NCI-H1105 (cell line): Measurements from ENCODE around the gene ENOSF1.

Experiments
- DNase-seq: peaks from one replicate; lab custom pipeline; 2025; lab: John Stamatoyannopoulos, UW

Gene ENOSF1

DNA sequence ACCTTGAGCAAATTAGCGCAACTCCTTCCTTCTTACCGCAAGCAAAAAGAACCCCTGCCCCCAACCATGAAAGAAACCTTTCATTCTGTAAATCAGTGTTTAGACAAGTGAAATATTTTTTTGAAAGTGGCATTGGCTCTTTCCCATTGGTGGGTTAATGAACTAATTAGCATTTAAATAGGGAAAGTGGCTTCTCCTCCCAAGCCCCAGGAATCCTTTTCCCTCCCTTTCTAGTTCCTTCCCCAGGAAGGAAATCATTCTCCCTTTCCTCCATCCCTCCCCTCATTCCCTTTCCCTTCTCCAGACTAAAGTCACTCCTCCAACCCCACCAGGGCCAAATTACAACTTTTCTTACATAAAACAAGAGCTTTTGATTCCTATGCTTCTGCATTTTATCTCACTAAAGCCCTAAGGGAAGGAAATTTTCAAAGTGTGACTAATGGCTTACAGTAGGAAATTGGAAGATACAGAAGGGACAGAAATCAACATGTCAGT is 77.8 kb downstream of the ENOSF1 start:
- no peak for DNase-seq

DNA sequence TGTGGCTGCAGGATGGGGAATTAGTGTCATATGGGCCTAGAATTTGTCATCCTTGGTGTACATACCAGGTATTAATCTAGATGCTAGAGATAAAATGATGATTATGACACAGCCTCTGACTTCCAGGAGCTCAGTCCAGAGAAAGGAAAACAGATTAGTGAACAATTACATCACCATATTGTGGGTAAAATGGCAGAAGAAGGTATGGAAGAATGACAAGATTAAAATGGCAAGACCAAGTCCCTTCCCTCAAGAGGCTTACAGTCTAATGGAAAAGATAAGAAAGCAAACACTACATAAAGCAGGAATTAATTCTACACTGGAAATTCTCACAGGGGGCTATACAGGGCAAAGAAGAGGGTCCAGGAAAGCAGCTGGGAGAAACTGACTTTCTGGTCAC is 80.9 kb downstream of the ENOSF1 start:
- DNase-seq: no peak

DNA sequence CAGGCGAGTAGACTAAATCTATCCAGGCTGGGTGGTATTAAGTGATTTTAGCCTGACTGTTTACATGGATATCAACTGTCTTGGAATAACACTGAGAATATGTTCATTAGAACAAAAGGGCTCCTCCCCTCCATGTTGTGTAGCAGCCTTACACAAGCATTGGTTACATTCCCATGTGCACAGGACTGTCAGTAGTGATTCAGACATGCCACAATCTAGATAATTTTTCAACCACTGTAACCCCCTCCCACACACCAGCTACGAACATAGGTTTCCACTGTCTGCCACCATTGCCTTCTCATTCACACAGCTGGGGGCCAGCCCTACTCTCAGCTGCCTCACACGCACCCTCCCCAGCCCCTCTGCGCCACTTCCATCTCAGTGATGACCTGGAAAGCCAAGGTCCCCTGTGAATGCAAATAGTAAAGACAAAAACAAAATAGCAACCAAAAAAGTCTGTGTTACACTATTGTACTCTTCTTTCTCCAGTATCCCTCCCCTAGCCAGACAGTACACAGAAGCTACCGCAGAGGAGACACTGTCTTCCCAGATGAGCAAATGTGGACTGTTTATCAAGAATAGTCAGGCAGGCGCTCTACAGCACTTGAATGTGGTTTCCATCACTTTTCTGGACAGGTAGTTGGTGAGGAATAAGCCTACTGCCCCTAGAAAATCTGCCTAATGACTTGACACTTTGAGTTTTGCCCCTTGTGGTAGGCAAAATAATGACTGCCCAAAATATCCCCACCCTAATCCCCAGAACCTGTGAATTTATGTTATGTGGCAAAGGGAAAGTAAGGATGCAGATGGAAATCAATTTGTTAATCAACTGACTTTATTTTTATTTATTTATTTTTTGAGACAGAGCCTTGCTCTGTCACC is 82.9 kb downstream of the ENOSF1 start:
- DNase-seq: no peak

DNA sequence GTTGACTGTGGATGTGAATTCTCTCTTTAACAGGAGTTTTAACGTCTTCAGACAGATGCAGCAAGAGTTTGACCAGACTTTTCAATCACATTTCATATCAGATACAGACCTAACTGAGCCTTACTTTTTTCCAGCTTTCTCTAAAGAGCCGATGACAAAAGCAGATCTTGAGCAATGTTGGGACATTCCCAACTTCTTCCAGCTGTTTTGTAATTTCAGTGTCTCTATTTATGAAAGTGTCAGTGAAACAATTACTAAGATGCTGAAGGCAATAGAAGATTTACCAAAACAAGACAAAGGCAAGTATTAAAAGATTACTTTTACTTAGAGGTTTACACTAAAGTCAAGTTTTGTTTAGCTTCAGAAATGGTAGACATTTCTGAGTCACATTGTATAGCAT is 85.2 kb downstream of the ENOSF1 start:
- no peak for DNase-seq

DNA sequence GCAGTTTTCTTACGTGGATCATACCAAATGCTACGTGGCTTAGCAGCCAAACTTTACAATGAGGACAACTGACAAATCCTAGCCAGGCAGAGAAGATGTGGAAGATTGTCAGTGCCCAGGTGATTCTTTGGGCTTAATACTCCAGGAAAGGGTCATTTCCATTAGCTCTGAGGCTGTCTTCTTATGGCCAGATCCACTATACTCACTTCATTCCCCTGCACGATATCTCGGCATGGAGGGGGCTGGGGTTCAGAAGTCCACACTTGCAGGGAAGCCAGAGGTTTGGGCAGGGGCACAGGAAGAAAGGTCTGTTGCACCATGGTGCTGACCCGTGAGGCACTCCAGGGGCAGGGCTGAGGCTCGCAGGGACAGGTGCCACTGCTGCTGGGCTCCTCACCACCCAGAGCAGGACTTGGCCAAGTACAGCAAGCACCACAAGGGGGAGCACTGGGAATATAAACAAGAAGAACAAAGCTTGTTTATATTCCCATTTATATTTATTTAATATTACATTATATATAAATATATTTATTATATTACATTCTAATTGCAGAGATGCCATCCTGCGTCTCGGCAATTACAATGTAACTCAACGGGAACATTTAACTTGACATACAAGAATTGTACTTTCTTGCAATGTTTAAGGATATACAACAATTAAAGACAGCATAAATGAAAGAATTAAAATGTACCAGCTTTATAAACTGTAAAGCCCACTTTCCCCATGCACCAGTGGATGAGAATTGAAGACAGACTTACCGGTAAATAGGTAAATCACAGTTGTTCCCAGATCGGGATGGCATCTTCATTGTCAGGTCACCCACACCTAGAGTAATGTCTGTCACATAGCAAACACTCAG is 88.4 kb downstream of the ENOSF1 start:
- no peak for DNase-seq

DNA sequence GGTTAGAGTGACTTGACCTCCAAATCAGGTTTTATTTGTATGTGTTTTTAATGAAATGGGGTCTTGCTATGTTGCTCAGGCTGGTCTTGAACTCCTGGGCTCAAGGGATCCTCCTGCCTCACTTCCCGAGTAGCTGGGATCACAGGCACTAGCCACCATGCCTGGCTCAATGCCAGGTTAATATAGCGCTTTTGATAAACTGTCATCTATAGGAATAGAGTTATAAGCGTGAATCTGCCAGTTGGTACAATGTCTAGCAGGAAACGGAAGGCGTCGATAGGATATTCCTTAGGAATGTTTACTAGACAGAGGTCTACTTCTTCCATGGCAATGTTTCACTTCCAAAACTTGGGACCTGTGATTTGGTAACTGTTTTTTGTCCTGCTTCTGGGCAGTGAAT is 90.1 kb downstream of the ENOSF1 start:
- no peak for DNase-seq

DNA sequence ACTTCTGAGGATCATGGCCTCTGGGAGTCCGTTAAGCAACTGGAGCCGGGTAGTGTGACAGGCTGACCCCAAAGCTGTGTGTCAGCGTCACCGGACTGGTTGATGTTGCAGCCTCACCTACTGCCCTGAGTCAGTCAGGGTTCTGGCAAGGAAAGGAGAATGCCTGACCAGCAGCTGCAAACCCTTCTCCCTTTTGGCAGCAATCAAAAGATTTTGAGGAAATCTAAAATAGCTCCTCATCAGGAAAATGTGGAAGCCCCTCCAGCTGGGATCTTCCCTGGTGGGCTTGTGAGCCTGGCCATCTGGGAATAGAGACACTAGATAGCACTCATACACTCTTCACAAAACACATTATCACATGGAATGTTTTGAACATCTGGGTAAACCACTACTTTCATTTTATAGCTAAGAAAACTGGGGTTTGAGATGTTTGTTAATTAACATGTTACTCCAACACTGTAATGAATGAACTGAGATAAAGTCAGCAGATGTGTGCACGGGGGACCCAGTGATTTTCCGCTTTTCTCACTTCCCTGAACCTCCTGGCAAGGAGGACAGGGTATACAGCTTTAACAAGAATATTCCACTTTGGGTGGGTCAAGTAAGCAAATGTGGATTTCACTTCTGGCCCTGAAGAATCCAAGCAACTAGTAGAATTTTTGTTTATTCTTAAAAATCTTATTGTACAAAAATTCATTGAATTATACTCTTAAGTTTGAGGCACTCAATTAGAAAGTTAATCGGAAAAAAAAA is 91.0 kb downstream of the ENOSF1 start:
- no peak for DNase-seq
